HCT116 (cell line): Measurements from ENCODE around the gene LIPK. TPM values are rescaled to one million over a fixed set of nuclear protein-coding genes. Genes with fewer than 3 reads are reported as not detected.

ENCODE experiments used
- ATAC-seq: fragments of 200-7000 bp; cut with Tn5 transposase; 2 replicates; pipeline ENCODE4 v1.9.1; 2020; ENCODE audit warnings: mild to moderate bottlenecking, moderate library complexity
- BruUV-seq: library from RNA; stranded (reverse); fragments of 400-500 nt; replicated peaks from 2 replicates; lab custom pipeline; 2021; lab: Mats Ljungman, UMichigan
- CTCF ChIA-PET: fragments of 300-600 bp; sonication (Branson Sonifier 250); formaldehyde crosslinking; loops from one replicate; lab custom pipeline; 2021; ENCODE audit warnings: antibody characterized with exemption; lab: Charles Lee
- POLR2A ChIA-PET: fragments of 300-600, 350-600 bp; sonication (Branson Sonifier 250); formaldehyde crosslinking; loops from one replicate; lab custom pipeline; 2021; ENCODE audit warnings: antibody characterized with exemption; lab: Charles Lee
- RAD21 ChIA-PET, 2 experiments: fragments of 300-600 bp; sonication (Branson Sonifier 250); formaldehyde crosslinking; loops; one replicate each; lab custom pipeline; 2023; ENCODE audit warnings: low total read pairs in 2 of 2; ENCODE audit not compliant: uncharacterized antibody in 2 of 2, unreplicated experiment in 2 of 2, low non-redundant PET in 1 of 2; lab: Charles Lee
- DNase-seq: peaks from one replicate; pipeline ENCODE4 v3.0.0-alpha.2; 2010; ENCODE audit warnings: low read depth, low spot score
- H2AFZ ChIP-seq: fragments of 200-600 bp; shearing (Covaris generic), sonication (generic); 2 replicates; pipeline ENCODE4 v1.6.1; 2017; ENCODE audit warnings: low read depth, mixed run types, mixed read lengths, antibody characterized with exemption, low read length; ENCODE audit not compliant: poor library complexity, severe bottlenecking
- H3K27ac ChIP-seq: 2 replicates; pipeline ENCODE4 v1.5.1; 2012; ENCODE audit warnings: low read depth, low read length
- H3K27me3 ChIP-seq: fragments of 200-600 bp; sonication (generic); 2 replicates; pipeline ENCODE4 v1.6.1; 2016; ENCODE audit warnings: mixed run types, low read length, mixed read lengths; ENCODE audit not compliant: insufficient read depth
- H3K36me3 ChIP-seq, 2 experiments: fragments of 200-500 bp in 1 of 2; fragments of 200-600 bp in 1 of 2; sonication (Bioruptor generic) in 1 of 2; sonication (generic) in 1 of 2; 2 replicates each; pipeline versions ENCODE4 v1.5.1 to v1.6.1; 2014 to 2016; ENCODE audit warnings: low read length in 2 of 2, inconsistent platforms in 1 of 2, mixed read lengths in 1 of 2, mixed run types in 1 of 2; ENCODE audit not compliant: insufficient read depth in 2 of 2, control insufficient read depth in 1 of 2
- H3K4me1 ChIP-seq, 2 experiments: fragments of 200-600 bp in 1 of 2; sonication (generic) in 1 of 2; 2 replicates each; pipeline versions ENCODE4 v1.5.1 to v1.6.1; 2012 to 2017; ENCODE audit warnings: low read length in 2 of 2, inconsistent platforms in 1 of 2, mild to moderate bottlenecking in 1 of 2, mixed read lengths in 1 of 2, mixed run types in 1 of 2, moderate library complexity in 1 of 2; ENCODE audit not compliant: insufficient read depth in 2 of 2, control insufficient read depth in 1 of 2
- H3K4me2 ChIP-seq: fragments of 200-600 bp; sonication (generic); 2 replicates; pipeline ENCODE4 v1.6.1; 2017; ENCODE audit warnings: mixed run types, low read length, mixed read lengths
- H3K4me3 ChIP-seq, 2 experiments: fragments of 200-600 bp in 1 of 2; sonication (generic) in 1 of 2; replicated peaks in 1 of 2; 2 replicates each; pipeline ENCODE4 v1.5.1; 2011 to 2016; ENCODE audit warnings: low read length in 2 of 2, control low read depth in 1 of 2, low read depth in 1 of 2, mild to moderate bottlenecking in 1 of 2, mixed read lengths in 1 of 2, mixed run types in 1 of 2
- H3K79me2 ChIP-seq: fragments of 200-600 bp; sonication (generic); 2 replicates; pipeline ENCODE4 v1.6.1; 2017; ENCODE audit warnings: mild to moderate bottlenecking, mixed run types, low read length, moderate library complexity, mixed read lengths; ENCODE audit not compliant: insufficient read depth
- H3K9ac ChIP-seq: fragments of 200-600 bp; sonication (generic); 2 replicates; pipeline ENCODE4 v1.6.1; 2016; ENCODE audit warnings: low read length, mixed read lengths
- H3K9me2 ChIP-seq: fragments of 200-600 bp; sonication (generic), shearing (Covaris generic); 2 replicates; pipeline ENCODE4 v1.6.1; 2017; ENCODE audit warnings: mixed run types, mild to moderate bottlenecking, moderate library complexity; ENCODE audit not compliant: insufficient read depth
- H3K9me3 ChIP-seq, 2 experiments: fragments of 200-500 bp in 1 of 2; fragments of 200-600 bp in 1 of 2; sonication (Bioruptor generic) in 1 of 2; sonication (generic) in 1 of 2; 2 replicates each; pipeline ENCODE4 v1.6.1; 2014 to 2017; ENCODE audit warnings: low read length in 2 of 2, mixed read lengths in 2 of 2, inconsistent platforms in 1 of 2, low read depth in 1 of 2, mild to moderate bottlenecking in 1 of 2, mixed run types in 1 of 2, moderate library complexity in 1 of 2; ENCODE audit not compliant: control insufficient read depth in 1 of 2, insufficient read depth in 1 of 2
- H4K20me1 ChIP-seq: fragments of 200-600 bp; sonication (generic), shearing (Covaris generic); 2 replicates; pipeline ENCODE4 v1.6.1; 2017; ENCODE audit warnings: mixed run types, mild to moderate bottlenecking, moderate library complexity; ENCODE audit not compliant: insufficient read depth
- CBX3 ChIP-seq: IDR thresholded peaks from 2 replicates; pipeline ENCODE4 v1.6.1; 2012; ENCODE audit warnings: low read depth
- CTCF ChIP-seq, 3 experiments: fragments of 200-600 bp in 1 of 3; sonication (generic) in 1 of 3; IDR thresholded peaks in 2 of 3; conservative IDR thresholded peaks in 1 of 3; 2 replicates each; pipeline ENCODE4 v1.5.1; 2012 to 2017; ENCODE audit warnings: low read depth in 2 of 3, low read length in 2 of 3, antibody characterized with exemption in 1 of 3, borderline replicate concordance in 1 of 3, control low read depth in 1 of 3, mild to moderate bottlenecking in 1 of 3, mixed read lengths in 1 of 3, mixed run types in 1 of 3, moderate library complexity in 1 of 3; ENCODE audit not compliant: insufficient read depth in 1 of 3
- EGR1 ChIP-seq: IDR thresholded peaks from 2 replicates; pipeline ENCODE4 v1.6.1; 2012; ENCODE audit warnings: low read depth
- EZH2 ChIP-seq: fragments of 200-600 bp; sonication (generic); IDR thresholded peaks from 2 replicates; pipeline ENCODE4 v1.6.1; 2017; ENCODE audit warnings: antibody characterized with exemption, mixed run types
- EZH2phosphoT487 ChIP-seq: fragments of 200-600 bp; IDR thresholded peaks from 2 replicates; pipeline ENCODE4 v1.6.1; 2018; ENCODE audit warnings: antibody characterized with exemption, borderline replicate concordance
- FOSL1 ChIP-seq: IDR thresholded peaks from 2 replicates; pipeline ENCODE4 v1.6.1; 2012; ENCODE audit warnings: low read depth
- JUND ChIP-seq: IDR thresholded peaks from 2 replicates; pipeline ENCODE4 v1.6.1; 2012
- POLR2A ChIP-seq: IDR thresholded peaks from 2 replicates; pipeline ENCODE4 v1.7.0; 2011; ENCODE audit warnings: borderline replicate concordance; ENCODE audit not compliant: insufficient read depth, insufficient read length; ENCODE audit errors: extremely low read depth
- POLR2AphosphoS5 ChIP-seq: IDR thresholded peaks from 2 replicates; pipeline ENCODE4 v1.6.1; 2011; ENCODE audit warnings: mild to moderate bottlenecking, low read depth, low read length, moderate library complexity
- RAD21 ChIP-seq: IDR thresholded peaks from 2 replicates; pipeline ENCODE4 v1.6.1; 2012; ENCODE audit warnings: low read depth, mild to moderate bottlenecking
- REST ChIP-seq: IDR thresholded peaks from 2 replicates; pipeline ENCODE4 v1.6.1; 2012; ENCODE audit warnings: low read depth
- SIN3A ChIP-seq: IDR thresholded peaks from 2 replicates; pipeline ENCODE4 v1.6.1; 2012; ENCODE audit warnings: low read depth
- SRF ChIP-seq: IDR thresholded peaks from 2 replicates; pipeline ENCODE4 v1.6.1; 2012; ENCODE audit warnings: low read depth
- TCF7L2 ChIP-seq: IDR thresholded peaks from 2 replicates; pipeline ENCODE4 v1.7.0; 2011; ENCODE audit warnings: borderline replicate concordance, inconsistent platforms; ENCODE audit not compliant: insufficient read depth, insufficient read length; ENCODE audit errors: extremely low read depth
- YY1 ChIP-seq: IDR thresholded peaks from 2 replicates; pipeline ENCODE4 v1.6.1; 2011; ENCODE audit warnings: low read length, low read depth, moderate library complexity, mild to moderate bottlenecking; ENCODE audit not compliant: insufficient replicate concordance; ENCODE audit errors: extremely low read depth
- ZBTB33 ChIP-seq: IDR thresholded peaks from 2 replicates; pipeline ENCODE4 v1.6.1; 2011; ENCODE audit warnings: mild to moderate bottlenecking, low read length, moderate library complexity; ENCODE audit not compliant: insufficient replicate concordance; ENCODE audit errors: extremely low read depth
- intact Hi-C: fragments of 100-400 bp; cut with micrococcal nuclease; formaldehyde crosslinking; loops from 2 replicates; pipeline ENCODE4 v1.10.0; 2022
- total RNA-seq: library from RNA; stranded (reverse); gene quantifications from one replicate; pipeline ENCODE4 v1.2.1, GENCODE V29; 2021; ENCODE audit not compliant: unreplicated experiment

The LIPK gene
- total RNA-seq, 1 experiment from 2014 or later = not detected

- Histone ChIP-seq H2AFZ (peak overlapping the region; percentile 97), H3K27me3 (no peaks in the 10 kb centered on the region), H3K27ac (no peak overlapping the region), H3K4me1 (no peaks in the 10 kb centered on the region; a peak in 1 of 4 replicates), H3K4me2 (peak overlapping the region; percentile 18; the same call in 1 of the 2 replicates), H3K9ac (no peak overlapping the region), H3K36me3 (no peaks in the 10 kb centered on the region)
- intact Hi-C loops = no loop called here
- BruUV-seq = no TSS peak
- ChIA-PET RAD21 (no interaction called here), POLR2A (no interaction called here)
- peak; percentile 67; the same call in 1 of the 2 replicates for ATAC-seq
- TF ChIP-seq CTCF (IDR thresholded peaks at IDR 0.05 in 2 of 3, conservative IDR thresholded peaks at IDR 0.05 in 1 of 3; ENCODE audit: borderline replicate concordance in 1 of 3, insufficient read depth in 1 of 3, low read depth in 2 of 3, low read length in 2 of 3) (peak; percentile 15 to 47 (median 41); a peak in 3 of 6 replicates), CBX3 (no peak), YY1 (no peak), EGR1 (no peak), SRF (no peak), ZBTB33 (no peak), SIN3A (no peak), EZH2 (no peak), POLR2A (no peak), FOSL1 (no peak), TCF7L2 (no peak), JUND (no peak), REST (no peak), POLR2AphosphoS5 (no peak), RAD21 (peak; percentile 47), EZH2phosphoT487 (no peak)
- TF ChIP-seq, all 23 proteins: peak for 2
- no peaks in the 10 kb centered on the region for H3K9me2 ChIP-seq
- no peak overlapping the region for H3K4me3 ChIP-seq
- no peak for DNase-seq
- no peaks in the 10 kb centered on the region for H3K9me3 ChIP-seq
- no peaks in the 10 kb centered on the region for H4K20me1 ChIP-seq
- CTCF ChIA-PET = interaction anchor here (0.7 to 2.1 kb wide), 8 partner anchors 14 to 294 kb away, joined by 3 to 6 read pairs (median 3); no protein-coding TSS in a partner anchor
- no peaks in the 10 kb centered on the region for H3K79me2 ChIP-seq
Observed at GRCh38 chr10:88693392-88694020, 12.5 kb upstream of the LIPK start.
